Ectodermal cell (in vitro differentiated cells): ENCODE measurements around the gene IL21R.

Experiments used
- H3K27ac ChIP-seq: 2 replicates; pipeline ENCODE4 v1.7.0; 2013; ENCODE audit warnings: mild to moderate bottlenecking, low read depth, low read length; ENCODE audit not compliant: insufficient read depth, poor library complexity, severe bottlenecking
- H3K27me3 ChIP-seq: 2 replicates; pipeline ENCODE4 v1.7.0; 2013; ENCODE audit warnings: mild to moderate bottlenecking, low read length; ENCODE audit not compliant: insufficient read depth, control insufficient read depth, poor library complexity, severe bottlenecking
- H3K36me3 ChIP-seq: one replicate; pipeline ENCODE4 v1.7.0; 2013; ENCODE audit warnings: low read length; ENCODE audit not compliant: control insufficient read depth, insufficient read depth
- H3K4me1 ChIP-seq: one replicate; pipeline ENCODE4 v1.7.0; 2013; ENCODE audit warnings: low read length; ENCODE audit not compliant: control insufficient read depth, insufficient read depth
- H3K4me3 ChIP-seq: 2 replicates; pipeline ENCODE4 v1.7.0; 2013; ENCODE audit warnings: low read depth, low read length, control low read depth; ENCODE audit not compliant: insufficient read depth
- H3K9me3 ChIP-seq: 2 replicates; pipeline ENCODE4 v1.7.0; 2013; ENCODE audit warnings: mild to moderate bottlenecking, low read length, moderate library complexity; ENCODE audit not compliant: control insufficient read depth
- WGBS, 2 experiments: methylation state at CpG; one replicate each; pipeline ENCODE4 v1.1.7; 2013; ENCODE audit warnings: missing lambda C conversion rate in 2 of 2; 5-methylcytosine and 5-hydroxymethylcytosine counted together

The IL21R gene

GRCh38 chr16:27364493-27365141 lies 37.4 kb upstream of the IL21R start:
- H3K4me1 ChIP-seq = no peaks in the 10 kb centered on the region
- no peak overlapping the region for H3K4me3 ChIP-seq
- WGBS, 2 experiments = 89 to 95% methylated on average over 6 of the region's 6 CpGs
- H3K36me3 ChIP-seq = no peaks in the 10 kb centered on the region
- no peaks in the 10 kb centered on the region for H3K9me3 ChIP-seq
- H3K27ac ChIP-seq = no peak overlapping the region
- no peaks in the 10 kb centered on the region for H3K27me3 ChIP-seq

DNA sequence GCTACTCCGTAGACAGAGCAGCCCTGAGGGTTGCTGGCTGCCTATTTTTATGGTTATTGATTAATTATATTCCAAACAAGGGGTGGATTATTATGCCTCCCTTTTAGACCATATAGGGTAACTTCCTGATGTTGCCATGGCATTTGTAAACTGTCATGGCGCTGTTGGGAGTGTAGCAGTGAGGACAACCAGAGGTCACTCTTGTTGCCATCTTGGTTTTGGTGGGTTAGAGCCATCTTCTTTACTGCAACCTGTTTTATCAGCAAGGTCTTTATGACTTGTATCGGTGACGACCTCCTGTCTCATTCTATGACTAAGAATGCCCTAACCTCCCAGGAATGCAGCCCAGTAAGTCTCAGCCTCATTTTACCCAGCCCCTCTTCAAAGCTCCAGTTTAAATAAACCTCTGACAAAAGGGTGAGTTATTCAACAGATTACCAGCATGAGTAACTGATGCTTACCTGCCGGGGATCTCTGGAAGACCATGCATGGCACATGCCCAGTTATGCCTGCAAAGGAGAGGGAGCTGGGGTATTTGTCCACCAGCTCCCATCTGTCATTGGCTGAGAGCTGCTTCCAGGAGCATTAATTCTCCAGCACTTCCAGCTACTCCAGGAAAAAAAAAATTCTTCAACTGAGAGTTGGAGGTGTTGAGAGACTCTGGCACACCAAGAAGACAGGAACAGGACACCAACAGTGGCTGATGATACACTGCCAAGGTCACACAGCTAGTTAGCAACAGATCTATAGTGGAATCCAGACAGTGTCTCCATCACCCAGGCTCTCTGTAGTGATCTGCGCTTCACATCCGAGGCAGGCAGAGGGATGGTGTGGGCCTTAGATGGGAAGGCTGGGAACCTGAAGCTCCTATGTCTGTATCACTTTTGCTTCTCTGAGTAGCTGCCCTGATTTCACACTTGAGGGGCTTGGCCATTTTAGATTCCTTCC lies 36.6 kb upstream of the IL21R start:
- H3K27ac ChIP-seq = no peak overlapping the region
- H3K9me3 ChIP-seq = no peaks in the 10 kb centered on the region
- no peaks in the 10 kb centered on the region for H3K36me3 ChIP-seq
- no peaks in the 10 kb centered on the region for H3K4me1 ChIP-seq
- H3K27me3 ChIP-seq = no peaks in the 10 kb centered on the region
- 90 to 91% methylated on average over 7 of the region's 7 CpGs for WGBS, 2 experiments
- H3K4me3 ChIP-seq = no peak overlapping the region

DNA sequence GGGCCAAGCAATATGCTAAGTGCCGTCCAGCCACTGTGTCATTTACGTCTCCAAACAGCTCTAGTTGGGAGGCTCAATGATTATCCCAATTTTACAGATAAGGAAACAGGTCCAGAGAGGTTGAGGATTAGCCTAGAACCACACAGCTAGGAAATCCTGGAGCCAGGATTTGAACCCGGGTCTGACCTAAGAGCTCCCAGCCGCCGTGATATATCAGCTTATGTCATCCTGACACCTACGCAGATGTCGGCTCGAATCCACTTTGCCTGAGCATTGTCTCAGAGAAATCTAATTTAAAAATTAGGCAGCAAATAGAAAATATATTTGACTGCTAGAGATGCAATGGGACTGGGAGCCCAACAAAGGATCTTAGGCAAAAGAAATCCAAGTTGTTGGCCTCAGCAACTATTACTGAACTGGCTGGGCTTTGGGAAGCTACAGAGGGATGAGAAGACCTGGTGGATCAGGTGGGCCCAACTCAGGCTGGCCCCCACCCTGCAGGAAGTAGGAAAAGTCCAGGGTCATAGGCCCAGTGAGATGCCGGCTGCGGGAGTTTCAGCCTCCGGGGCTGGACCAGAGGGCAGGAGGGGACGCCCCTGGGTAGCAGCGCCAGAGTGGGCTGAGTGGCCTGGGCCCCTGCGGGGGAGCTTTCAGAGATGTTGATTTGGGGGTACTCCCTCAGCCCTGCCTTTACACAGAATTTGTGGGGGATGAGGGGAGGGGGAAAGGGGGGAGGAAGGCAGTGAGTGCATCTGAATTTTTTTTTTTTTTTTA lies 35.1 kb upstream of the IL21R start:
- H3K4me1 ChIP-seq = no peaks in the 10 kb centered on the region
- H3K27me3 ChIP-seq = no peaks in the 10 kb centered on the region
- WGBS, 2 experiments = 90 to 91% methylated on average over 14 of the region's 14 CpGs
- no peaks in the 10 kb centered on the region for H3K9me3 ChIP-seq
- no peaks in the 10 kb centered on the region for H3K36me3 ChIP-seq
- H3K27ac ChIP-seq = no peak overlapping the region
- H3K4me3 ChIP-seq = no peak overlapping the region

GRCh38 chr16:27367461-27368357 lies 34.3 kb upstream of the IL21R start:
- Histone ChIP-seq H3K4me1 (no peaks in the 10 kb centered on the region), H3K36me3 (no peaks in the 10 kb centered on the region), H3K9me3 (no peaks in the 10 kb centered on the region), H3K27me3 (no peaks in the 10 kb centered on the region), H3K27ac (no peak overlapping the region), H3K4me3 (no peak overlapping the region)
- 72 to 73% methylated on average over 27 of the region's 27 CpGs for WGBS, 2 experiments

DNA sequence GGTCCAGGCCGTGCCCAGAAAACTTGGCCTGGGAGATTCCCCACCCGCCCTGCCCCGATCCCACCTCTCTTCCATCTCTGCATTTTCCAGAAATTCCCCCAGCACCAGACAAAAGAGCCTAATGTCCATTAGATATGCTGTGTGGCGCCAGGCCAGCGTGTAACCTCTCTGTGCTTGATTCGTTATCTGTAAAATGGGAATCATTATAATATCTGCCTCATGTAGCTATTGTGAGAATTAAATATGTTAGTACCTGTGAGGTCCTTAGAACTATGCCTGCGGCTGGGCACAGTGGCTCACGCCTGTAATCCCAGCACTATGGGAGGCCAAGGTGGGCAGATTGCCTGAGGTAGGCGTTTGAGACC lies 33.6 kb upstream of the IL21R start:
- WGBS, 2 experiments = 59% methylated on average over 9 of the region's 9 CpGs
- Histone ChIP-seq H3K9me3 (no peaks in the 10 kb centered on the region), H3K36me3 (no peaks in the 10 kb centered on the region), H3K27ac (no peak overlapping the region), H3K4me1 (no peaks in the 10 kb centered on the region), H3K4me3 (no peak overlapping the region), H3K27me3 (no peaks in the 10 kb centered on the region)

- WGBS, 2 experiments = 88% methylated on average over 3 of the region's 3 CpGs
- Histone ChIP-seq H3K36me3 (no peaks in the 10 kb centered on the region), H3K4me3 (no peak overlapping the region), H3K9me3 (no peaks in the 10 kb centered on the region), H3K4me1 (no peaks in the 10 kb centered on the region), H3K27me3 (no peaks in the 10 kb centered on the region), H3K27ac (no peak overlapping the region)
Measured at GRCh38 chr16:27369806-27370205, 32.2 kb upstream of the IL21R start.

- no peaks in the 10 kb centered on the region for H3K9me3 ChIP-seq
- H3K27ac ChIP-seq = no peak overlapping the region
- no peak overlapping the region for H3K4me3 ChIP-seq
- H3K4me1 ChIP-seq = no peaks in the 10 kb centered on the region
- H3K36me3 ChIP-seq = no peaks in the 10 kb centered on the region
- no peaks in the 10 kb centered on the region for H3K27me3 ChIP-seq
Measured at GRCh38 chr16:27370318-27370717, 31.7 kb upstream of the IL21R start.

DNA sequence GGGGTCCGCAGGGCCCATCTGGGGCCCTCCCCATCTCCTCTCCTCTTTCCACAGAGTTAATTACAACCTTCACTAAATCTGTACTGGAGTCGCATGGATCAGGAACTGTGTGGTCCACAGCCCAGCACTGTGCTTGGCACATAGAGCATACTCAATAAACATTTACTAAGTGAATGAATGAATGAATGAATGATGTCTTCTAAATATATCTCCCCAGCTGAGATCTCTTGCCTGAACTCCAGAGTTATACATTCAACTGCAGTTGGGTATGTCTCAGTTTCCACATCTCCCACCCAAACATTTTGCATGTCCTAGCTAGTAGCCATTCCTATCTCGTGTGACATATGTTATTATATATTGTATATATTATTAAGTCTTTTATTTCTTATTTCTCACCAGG lies 28.7 kb upstream of the IL21R start:
- Histone ChIP-seq H3K36me3 (no peaks in the 10 kb centered on the region), H3K9me3 (no peaks in the 10 kb centered on the region), H3K4me1 (no peaks in the 10 kb centered on the region), H3K4me3 (no peak overlapping the region), H3K27me3 (no peaks in the 10 kb centered on the region), H3K27ac (no peak overlapping the region)
- WGBS, 2 experiments = 92 to 97% methylated on average over 2 of the region's 3 CpGs

- H3K27me3 ChIP-seq = no peaks in the 10 kb centered on the region
- H3K36me3 ChIP-seq = no peaks in the 10 kb centered on the region
- H3K27ac ChIP-seq = no peak overlapping the region
- WGBS, 2 experiments = 91 to 93% methylated on average over 8 of the region's 8 CpGs
- no peak overlapping the region for H3K4me3 ChIP-seq
- no peaks in the 10 kb centered on the region for H3K9me3 ChIP-seq
- H3K4me1 ChIP-seq = no peaks in the 10 kb centered on the region
Measured at GRCh38 chr16:27374221-27374803, 27.7 kb upstream of the IL21R start.
